Hematopoietic multipotent progenitor cell (in vitro differentiated cells): ENCODE data around the gene PNPLA1. TPM values are rescaled to one million over a fixed set of nuclear protein-coding genes. Genes with fewer than 3 reads are reported as not detected.

Source experiments
- DNase-seq, 3 donors: peaks; one replicate each; pipeline ENCODE4 v3.0.0-alpha.2; 2011 to 2015; ENCODE audit warnings: low read depth in 2 of 3, low spot score in 2 of 3
- total RNA-seq: library from RNA; depleted of rRNA; stranded (reverse); fragments of >200 nt; gene quantifications from one replicate; pipeline ENCODE4 v1.2.3, GENCODE V29; 2012

Gene PNPLA1
- total RNA-seq, 1 donor: 0.27 TPM

- peak in 1 of 3 donors; percentile 37 for DNase-seq
Observed at GRCh38 chr6:36245572-36246061, 24.2 kb upstream of the PNPLA1 start.

- DNase-seq: no peak
Observed at GRCh38 chr6:36246506-36247268, 23.2 kb upstream of the PNPLA1 start.

- no peak for DNase-seq
Observed at GRCh38 chr6:36247693-36248092, 22.2 kb upstream of the PNPLA1 start.

- DNase-seq: no peak
Observed at GRCh38 chr6:36248980-36249379, 20.9 kb upstream of the PNPLA1 start.

GRCh38 chr6:36249536-36249935 is 20.3 kb upstream of the PNPLA1 start:
- DNase-seq: no peak

GRCh38 chr6:36252005-36252404 is 17.9 kb upstream of the PNPLA1 start:
- DNase-seq: no peak

- no peak for DNase-seq
Observed at GRCh38 chr6:36263390-36264000, 6.4 kb upstream of the PNPLA1 start.

- no peak for DNase-seq
Observed at GRCh38 chr6:36265744-36266143, 4.1 kb upstream of the PNPLA1 start.

- DNase-seq: no peak
Observed at GRCh38 chr6:36266913-36267644, 2.8 kb upstream of the PNPLA1 start.

- DNase-seq: no peak
Observed at GRCh38 chr6:36267731-36268477, 2.0 kb upstream of the PNPLA1 start.

GRCh38 chr6:36268478-36269275 is 1.2 kb upstream of the PNPLA1 start:
- no peak for DNase-seq

- no peak for DNase-seq
Observed at GRCh38 chr6:36272234-36272633, 2.4 kb downstream of the PNPLA1 start.

- no peak for DNase-seq
Observed at GRCh38 chr6:36273067-36273466, 3.2 kb downstream of the PNPLA1 start.

- no peak for DNase-seq
Observed at GRCh38 chr6:36273802-36274514, 4.1 kb downstream of the PNPLA1 start.

- DNase-seq: no peak
Observed at GRCh38 chr6:36276581-36277536, 7.0 kb downstream of the PNPLA1 start.

GRCh38 chr6:36277946-36278470 is 8.1 kb downstream of the PNPLA1 start:
- no peak for DNase-seq

- DNase-seq: no peak
Observed at GRCh38 chr6:36280467-36280866, 10.6 kb downstream of the PNPLA1 start.

GRCh38 chr6:36280983-36281382 is 11.1 kb downstream of the PNPLA1 start:
- DNase-seq: no peak
